H1 (cell line): ENCODE results near the gene AOPEP. TPM values are rescaled to one million over a fixed set of nuclear protein-coding genes. Genes with fewer than 3 reads are reported as not detected.

Source experiments
- CTCF ChIA-PET: fragments of 300-600 bp; sonication (Branson Sonifier 250); formaldehyde crosslinking; loops from one replicate; lab custom pipeline; 2021; ENCODE audit not compliant: partially characterized antibody; lab: Charles Lee
- POLR2A ChIA-PET: fragments of 300-600 bp; sonication (Branson Sonifier 250); formaldehyde crosslinking; loops from one replicate; lab custom pipeline; 2021; ENCODE audit warnings: inconsistent platforms; ENCODE audit not compliant: partially characterized antibody; lab: Charles Lee
- DNase-seq, 2 experiments: peaks; one replicate each; pipeline versions ENCODE4 v3.0.0 to v3.0.0-alpha.2; 2010 to 2022; ENCODE audit warnings: low spot score in 2 of 2, low read depth in 1 of 2, mixed read lengths in 1 of 2
- FAIRE-seq: peaks from 2 replicates; lab custom pipeline; 2011; peaks lifted over from hg19 to GRCh38; lab: Jason Lieb, UNC
- H2AFZ ChIP-seq: 2 replicates; pipeline ENCODE4 v1.8.1; 2012; ENCODE audit warnings: low read length, inconsistent platforms
- H2AK5ac ChIP-seq: 2 replicates; pipeline ENCODE4 v1.6.1; 2013; ENCODE audit warnings: low read depth, low read length
- H2BK120ac ChIP-seq: replicated peaks from 2 replicates; pipeline ENCODE3; 2013; ENCODE audit warnings: low read depth, low read length, inconsistent platforms
- H2BK12ac ChIP-seq: 2 replicates; pipeline ENCODE4 v1.6.1; 2013; ENCODE audit warnings: low read depth, low read length
- H2BK15ac ChIP-seq: 2 replicates; pipeline ENCODE4 v1.6.1; 2013; ENCODE audit warnings: low read length
- H2BK20ac ChIP-seq: 2 replicates; pipeline ENCODE4 v1.6.1; 2013; ENCODE audit warnings: low read length
- H2BK5ac ChIP-seq: 2 replicates; pipeline ENCODE4 v1.6.1; 2013; ENCODE audit warnings: low read depth, low read length
- H3K14ac ChIP-seq: 2 replicates; pipeline ENCODE4 v1.6.1; 2013; ENCODE audit warnings: inconsistent platforms; ENCODE audit not compliant: insufficient read length
- H3K18ac ChIP-seq: 2 replicates; pipeline ENCODE4 v1.6.1; 2013; ENCODE audit warnings: low read length; ENCODE audit errors: extremely low read depth
- H3K23ac ChIP-seq: 2 replicates; pipeline ENCODE4 v1.6.1; 2013; ENCODE audit warnings: inconsistent platforms; ENCODE audit not compliant: insufficient read length
- H3K23me2 ChIP-seq: 2 replicates; pipeline ENCODE4 v1.6.1; 2013; ENCODE audit warnings: low read depth, low read length
- H3K27ac ChIP-seq: 2 replicates; pipeline ENCODE4 v1.6.1; 2011; ENCODE audit warnings: low read depth, low read length, inconsistent platforms
- H3K27me3 ChIP-seq, 4 experiments: replicated peaks in 1 of 4; 1 replicate in 1 of 4; 2 replicates in 3 of 4; pipeline versions ENCODE4 v1.6.1 to v1.8.1; 2011 to 2013; ENCODE audit warnings: low read length in 3 of 4, mild to moderate bottlenecking in 3 of 4, inconsistent platforms in 2 of 4, mixed read lengths in 2 of 4, moderate library complexity in 1 of 4; ENCODE audit not compliant: control insufficient read depth in 3 of 4, insufficient read depth in 3 of 4; ENCODE audit errors: extremely low read depth in 1 of 4
- H3K36me3 ChIP-seq, 4 experiments: 2 replicates each; pipeline versions ENCODE4 v1.6.1 to v1.8.1; 2011 to 2013; ENCODE audit warnings: mild to moderate bottlenecking in 4 of 4, low read length in 3 of 4, moderate library complexity in 2 of 4, control low read depth in 1 of 4, inconsistent platforms in 1 of 4; ENCODE audit not compliant: insufficient read depth in 4 of 4, control insufficient read depth in 2 of 4
- H3K4ac ChIP-seq: replicated peaks from 2 replicates; pipeline ENCODE3; 2013; ENCODE audit warnings: low read length, low read depth, mixed read lengths, inconsistent platforms; ENCODE audit not compliant: insufficient read length
- H3K4me1 ChIP-seq, 4 experiments: replicated peaks in 1 of 4; 1 replicate in 1 of 4; 2 replicates in 3 of 4; pipeline versions ENCODE4 v1.6.1 to v1.8.1; 2011 to 2013; ENCODE audit warnings: low read length in 3 of 4, inconsistent platforms in 2 of 4, mixed read lengths in 1 of 4; ENCODE audit not compliant: insufficient read depth in 4 of 4, control insufficient read depth in 3 of 4
- H3K4me2 ChIP-seq, 2 experiments: 2 replicates each; pipeline versions ENCODE4 v1.6.1 to v1.8.1; 2011 to 2013; ENCODE audit warnings: low read depth in 2 of 2, low read length in 2 of 2, control low read depth in 1 of 2, inconsistent platforms in 1 of 2, mild to moderate bottlenecking in 1 of 2; ENCODE audit not compliant: insufficient read depth in 1 of 2
- H3K4me3 ChIP-seq, 4 experiments: fragments of 200-600, 300-600 bp in 1 of 4; sonication (generic), shearing (Covaris generic), sonication (Bioruptor Twin) in 1 of 4; 2 replicates each; pipeline versions ENCODE4 v1.5.1 to v1.8.1; 2011 to 2016; ENCODE audit warnings: low read length in 4 of 4, low read depth in 3 of 4, control low read depth in 2 of 4, inconsistent platforms in 2 of 4, mild to moderate bottlenecking in 2 of 4, mixed read lengths in 1 of 4, moderate library complexity in 1 of 4; ENCODE audit not compliant: insufficient read depth in 2 of 4; ENCODE audit errors: extremely low read depth in 1 of 4
- H3K56ac ChIP-seq: replicated peaks from 2 replicates; pipeline ENCODE3; 2013; ENCODE audit warnings: low read depth, mild to moderate bottlenecking, mixed read lengths, low read length, inconsistent platforms; ENCODE audit not compliant: insufficient read length
- H3K79me1 ChIP-seq: 2 replicates; pipeline ENCODE4 v1.6.1; 2013; ENCODE audit warnings: low read depth, low read length, control low read depth
- H3K79me2 ChIP-seq, 2 experiments: 2 replicates each; pipeline versions ENCODE4 v1.6.1 to v1.8.1; 2012 to 2013; ENCODE audit warnings: low read length in 2 of 2, mild to moderate bottlenecking in 2 of 2, inconsistent platforms in 1 of 2; ENCODE audit not compliant: insufficient read depth in 2 of 2, control insufficient read depth in 1 of 2
- H3K9ac ChIP-seq, 4 experiments: replicated peaks in 1 of 4; 1 replicate in 1 of 4; 2 replicates in 3 of 4; pipeline versions ENCODE4 v1.6.1 to v1.8.1; 2011 to 2013; ENCODE audit warnings: low read depth in 3 of 4, low read length in 3 of 4, control low read depth in 2 of 4, mild to moderate bottlenecking in 2 of 4, moderate library complexity in 2 of 4, inconsistent platforms in 1 of 4; ENCODE audit errors: extremely low read depth in 1 of 4
- H3K9me3 ChIP-seq, 2 experiments: 2 replicates each; pipeline versions ENCODE4 v1.6.1 to v1.8.1; 2012 to 2013; ENCODE audit warnings: mild to moderate bottlenecking in 2 of 2, moderate library complexity in 2 of 2, control low read depth in 1 of 2, inconsistent platforms in 1 of 2, low read depth in 1 of 2, low read length in 1 of 2, mixed read lengths in 1 of 2; ENCODE audit not compliant: insufficient read depth in 2 of 2
- H4K20me1 ChIP-seq, 2 experiments: replicated peaks in 1 of 2; 2 replicates each; pipeline versions ENCODE3 to v1.8.1; 2011 to 2013; ENCODE audit warnings: inconsistent platforms in 2 of 2, low read length in 2 of 2, mild to moderate bottlenecking in 1 of 2; ENCODE audit not compliant: insufficient read depth in 2 of 2, control insufficient read depth in 1 of 2
- H4K5ac ChIP-seq: 2 replicates; pipeline ENCODE4 v1.6.1; 2013; ENCODE audit warnings: low read length, low read depth, mixed read lengths, inconsistent platforms; ENCODE audit not compliant: insufficient read length
- H4K8ac ChIP-seq: 2 replicates; pipeline ENCODE4 v1.8.0; 2013; ENCODE audit warnings: mild to moderate bottlenecking, moderate library complexity, low read length, inconsistent platforms; ENCODE audit not compliant: insufficient read depth; ENCODE audit errors: extremely low read depth
- H4K91ac ChIP-seq: replicated peaks from 2 replicates; pipeline ENCODE3; 2013; ENCODE audit warnings: low read length, mixed read lengths, inconsistent platforms; ENCODE audit not compliant: insufficient read length
- CTBP2 ChIP-seq: IDR thresholded peaks from 2 replicates; pipeline ENCODE4 v1.7.0; 2011; ENCODE audit warnings: borderline replicate concordance, mild to moderate bottlenecking, moderate library complexity, mixed read lengths, low read length; ENCODE audit not compliant: insufficient read depth, insufficient read length
- FOSL1 ChIP-seq: IDR thresholded peaks from 2 replicates; pipeline ENCODE4 v1.6.1; 2011; ENCODE audit warnings: mild to moderate bottlenecking, low read depth, low read length, moderate library complexity; ENCODE audit not compliant: insufficient read depth
- PHF8 ChIP-seq: fragments of 200-600 bp; sonication (generic); conservative IDR thresholded peaks from 2 replicates; pipeline ENCODE4 v1.7.1; 2012; ENCODE audit warnings: low read depth, mild to moderate bottlenecking, inconsistent platforms, low read length, moderate library complexity
- RNF2 ChIP-seq: fragments of 200-900, 300-1000 bp; sonication (generic); IDR thresholded peaks from 2 replicates; pipeline ENCODE4 v1.7.1; 2016; ENCODE audit warnings: borderline replicate concordance, low read depth, mild to moderate bottlenecking, antibody characterized with exemption, low read length; ENCODE audit not compliant: poor library complexity, severe bottlenecking; ENCODE audit errors: missing control alignments
- WGBS, 2 experiments: shearing (Covaris generic) in 1 of 2; methylation state at CpG; one replicate each; pipeline versions ENCODE4 v1.1.6 to v1.1.7; 2013 to 2015; ENCODE audit warnings: low lambda C conversion rate in 2 of 2, mixed read lengths in 2 of 2, inconsistent platforms in 1 of 2, low coverage in 1 of 2, missing lambda C conversion rate in 1 of 2; ENCODE audit not compliant: insufficient replicate concordance in 2 of 2, insufficient coverage in 1 of 2, insufficient read length in 1 of 2; ENCODE audit errors: extremely low coverage in 1 of 2, missing lambda C conversion rate in 1 of 2; 5-methylcytosine and 5-hydroxymethylcytosine counted together
- polyA plus RNA-seq, 7 experiments: library from polyadenylated mRNA; depleted of rRNA in 3 of 7; stranded (reverse) in 5 of 7; unstranded in 2 of 7; fragments of >200 nt in 5 of 7; fragments of 200-250 nt in 2 of 7; gene quantifications; 1 replicate in 5 of 7; 2 replicates in 1 of 7; 4 replicates in 1 of 7; pipeline versions ENCODE4 v1.2.1 to v1.2.3, GENCODE V29; 2011 to 2013; ENCODE audit warnings: missing spikeins in 2 of 7, mixed read lengths in 2 of 7
- total RNA-seq: library from RNA; stranded (reverse); fragmentation: NEBNext Ultra II Directional; extraction: Animal tissue kit (Norgen Biotek cat#: 25700); gene quantifications from 2 replicates; pipeline ENCODE4 v1.2.1, GENCODE V29; 2021
- TF ChIP-seq, protein P1 (sequence below): IDR thresholded peaks from 2 replicates; pipeline ENCODE4 v1.6.1; 2012; ENCODE audit warnings: inconsistent platforms
- TF ChIP-seq, protein P2 (sequence below): IDR thresholded peaks from 2 replicates; pipeline ENCODE4 v1.6.1; 2011; ENCODE audit warnings: low read depth, mild to moderate bottlenecking, low read length; ENCODE audit not compliant: insufficient read depth

The AOPEP gene
- total and polyA plus RNA-seq, 2 of the 8 experiments (the other 6 are each of a cell fraction or from before 2014, with no cell fraction given) = 6.1 to 14.3 TPM

GRCh38 chr9:95022657-95023056 lies 296.2 kb downstream of the AOPEP start:
- Histone ChIP-seq H2AFZ (no peak overlapping the region), H3K4ac (no peak overlapping the region), H4K91ac (no peak overlapping the region), H3K79me1 (no peaks in the 10 kb centered on the region; the same call in 1 of the 2 replicates), H3K4me3 (no peak overlapping the region), H4K8ac (no peak overlapping the region), H3K27ac (no peak overlapping the region), H4K5ac (no peak overlapping the region), H2BK12ac (no peak overlapping the region), H3K27me3 (no peaks in the 10 kb centered on the region), H3K36me3 (peaks cover 0 to 3% (median 0%) of the 10 kb centered on the region in 4 experiments; a peak in 2 of 8 replicates), H3K56ac (no peak overlapping the region), H3K4me1 (no peaks in the 10 kb centered on the region; a peak in 2 of 7 replicates), H3K14ac (no peak overlapping the region), H3K23me2 (no peaks in the 10 kb centered on the region), H3K18ac (no peak overlapping the region), H3K79me2 (no peaks in the 10 kb centered on the region), H2AK5ac (no peak overlapping the region), H3K9ac (no peak overlapping the region), H4K20me1 (no peaks in the 10 kb centered on the region), H3K4me2 (no peak overlapping the region), H2BK20ac (no peak overlapping the region), H3K9me3 (no peaks in the 10 kb centered on the region), H2BK15ac (no peak overlapping the region), H2BK120ac (no peak overlapping the region), H2BK5ac (no peak overlapping the region), H3K23ac (no peak overlapping the region)
- FAIRE-seq = no peak
- TF ChIP-seq RNF2 (no peak), PHF8 (no peak), CTBP2 (no peak), FOSL1 (no peak)
- TF ChIP-seq, protein P1, sequence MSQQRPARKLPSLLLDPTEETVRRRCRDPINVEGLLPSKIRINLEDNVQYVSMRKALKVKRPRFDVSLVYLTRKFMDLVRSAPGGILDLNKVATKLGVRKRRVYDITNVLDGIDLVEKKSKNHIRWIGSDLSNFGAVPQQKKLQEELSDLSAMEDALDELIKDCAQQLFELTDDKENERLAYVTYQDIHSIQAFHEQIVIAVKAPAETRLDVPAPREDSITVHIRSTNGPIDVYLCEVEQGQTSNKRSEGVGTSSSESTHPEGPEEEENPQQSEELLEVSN = no peak
- TF ChIP-seq, protein P2, sequence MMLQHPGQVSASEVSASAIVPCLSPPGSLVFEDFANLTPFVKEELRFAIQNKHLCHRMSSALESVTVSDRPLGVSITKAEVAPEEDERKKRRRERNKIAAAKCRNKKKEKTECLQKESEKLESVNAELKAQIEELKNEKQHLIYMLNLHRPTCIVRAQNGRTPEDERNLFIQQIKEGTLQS = no peak
- ChIA-PET POLR2A (no interaction called here), CTCF (interaction anchor here (0.8 to 1.4 kb wide), 4 partner anchors 9 to 239 kb away, joined by 3 to 4 read pairs (median 3); no protein-coding TSS in a partner anchor)
- 92% methylated on average over 5 of the region's 5 CpGs; no CpG with 5 or more reads in 1 of the 2 experiments for WGBS, 2 experiments
- no peak for DNase-seq
